ENCODE data around the gene PVALEF.

The PVALEF gene

GRCh38 chr17:81130385-81131361 lies 34.6 kb upstream of the PVALEF start:
- no peak overlapping the region for H2BK5ac ChIP-seq (ENCODE audit: low read length)
- H4K8ac ChIP-seq (ENCODE audit: low read depth, low read length) = no peak overlapping the region
- H3K4me3 ChIP-seq (ENCODE audit: low read length) = no peak overlapping the region
- no peak overlapping the region for H2BK15ac ChIP-seq (replicated peaks; ENCODE audit: low read depth)
- no peaks in the 10 kb centered on the region for H3K27me3 ChIP-seq (ENCODE audit: insufficient read depth, low read length, poor library complexity)
- no peak overlapping the region for H2BK120ac ChIP-seq (ENCODE audit: low read depth, low read length)
- no peak overlapping the region for H3K9ac ChIP-seq (ENCODE audit: low read length)
- H3K18ac ChIP-seq (ENCODE audit: low read length) = no peak overlapping the region
- no peaks in the 10 kb centered on the region for H3K79me1 ChIP-seq (ENCODE audit: low read length)
- no peak overlapping the region for H3K23ac ChIP-seq (ENCODE audit: low read length)
- no peaks in the 10 kb centered on the region for H3K79me2 ChIP-seq (ENCODE audit: control insufficient read depth, insufficient read depth, low read length)
- WGBS (ENCODE audit: extremely low coverage, insufficient coverage, low lambda C conversion rate) = no CpG with 5 or more reads among the region's 41 CpGs
- DNase-seq = no peak
- H3K56ac ChIP-seq (ENCODE audit: low read length) = no peak overlapping the region
- no peak overlapping the region for H3K4me2 ChIP-seq (ENCODE audit: low read length)
- H4K5ac ChIP-seq (ENCODE audit: low read length) = no peak overlapping the region
- no peaks in the 10 kb centered on the region for H3K36me3 ChIP-seq (ENCODE audit: control insufficient read depth, insufficient read depth, low read length)
- H3K27ac ChIP-seq (ENCODE audit: low read depth, low read length) = no peak overlapping the region
- no peaks in the 10 kb centered on the region for H3K4me1 ChIP-seq (ENCODE audit: control insufficient read depth, low read depth, low read length)
- no peak overlapping the region for H2AK5ac ChIP-seq (ENCODE audit: low read length)
- no peak overlapping the region for H3K4ac ChIP-seq (ENCODE audit: low read depth, low read length)

GRCh38 chr17:81131486-81132196 lies 33.7 kb upstream of the PVALEF start:
- H3K56ac ChIP-seq (ENCODE audit: low read length) = no peak overlapping the region
- no peak overlapping the region for H3K9ac ChIP-seq (ENCODE audit: low read length)
- H3K27me3 ChIP-seq (ENCODE audit: insufficient read depth, low read length, poor library complexity) = no peaks in the 10 kb centered on the region
- no peak overlapping the region for H3K4ac ChIP-seq (ENCODE audit: low read depth, low read length)
- H2AK5ac ChIP-seq (ENCODE audit: low read length) = no peak overlapping the region
- H2BK15ac ChIP-seq (replicated peaks; ENCODE audit: low read depth) = no peak overlapping the region
- H3K79me2 ChIP-seq (ENCODE audit: control insufficient read depth, insufficient read depth, low read length) = no peaks in the 10 kb centered on the region
- H4K5ac ChIP-seq (ENCODE audit: low read length) = no peak overlapping the region
- no peak overlapping the region for H3K27ac ChIP-seq (ENCODE audit: low read depth, low read length)
- H2BK5ac ChIP-seq (ENCODE audit: low read length) = no peak overlapping the region
- no peaks in the 10 kb centered on the region for H3K79me1 ChIP-seq (ENCODE audit: low read length)
- H2BK120ac ChIP-seq (ENCODE audit: low read depth, low read length) = no peak overlapping the region
- H3K23ac ChIP-seq (ENCODE audit: low read length) = no peak overlapping the region
- no peaks in the 10 kb centered on the region for H3K4me1 ChIP-seq (ENCODE audit: control insufficient read depth, low read depth, low read length)
- no peaks in the 10 kb centered on the region for H3K36me3 ChIP-seq (ENCODE audit: control insufficient read depth, insufficient read depth, low read length)
- H3K4me2 ChIP-seq (ENCODE audit: low read length) = no peak overlapping the region
- H4K8ac ChIP-seq (ENCODE audit: low read depth, low read length) = no peak overlapping the region
- H3K18ac ChIP-seq (ENCODE audit: low read length) = no peak overlapping the region
- no peak overlapping the region for H3K4me3 ChIP-seq (ENCODE audit: low read length)
- WGBS (ENCODE audit: extremely low coverage, insufficient coverage, low lambda C conversion rate) = no CpG with 5 or more reads among the region's 14 CpGs
- DNase-seq = no peak

GRCh38 chr17:81132197-81132540 lies 33.1 kb upstream of the PVALEF start:
- Histone ChIP-seq H4K5ac (ENCODE audit: low read length) (no peak overlapping the region), H3K79me2 (ENCODE audit: control insufficient read depth, insufficient read depth, low read length) (no peaks in the 10 kb centered on the region), H3K4me2 (ENCODE audit: low read length) (no peak overlapping the region), H2BK15ac (replicated peaks; ENCODE audit: low read depth) (no peak overlapping the region), H3K4ac (ENCODE audit: low read depth, low read length) (no peak overlapping the region), H3K4me3 (ENCODE audit: low read length) (no peak overlapping the region), H2BK5ac (ENCODE audit: low read length) (no peak overlapping the region), H3K79me1 (ENCODE audit: low read length) (no peaks in the 10 kb centered on the region), H3K4me1 (ENCODE audit: control insufficient read depth, low read depth, low read length) (no peaks in the 10 kb centered on the region), H3K9ac (ENCODE audit: low read length) (no peak overlapping the region), H3K36me3 (ENCODE audit: control insufficient read depth, insufficient read depth, low read length) (no peaks in the 10 kb centered on the region), H3K23ac (ENCODE audit: low read length) (no peak overlapping the region), H4K8ac (ENCODE audit: low read depth, low read length) (no peak overlapping the region), H3K27me3 (ENCODE audit: insufficient read depth, low read length, poor library complexity) (no peaks in the 10 kb centered on the region), H3K18ac (ENCODE audit: low read length) (no peak overlapping the region), H2BK120ac (ENCODE audit: low read depth, low read length) (no peak overlapping the region), H3K27ac (ENCODE audit: low read depth, low read length) (no peak overlapping the region), H2AK5ac (ENCODE audit: low read length) (no peak overlapping the region), H3K56ac (ENCODE audit: low read length) (no peak overlapping the region)
- no peak for DNase-seq
- WGBS (ENCODE audit: extremely low coverage, insufficient coverage, low lambda C conversion rate) = no CpG with 5 or more reads among the region's 11 CpGs

- no peaks in the 10 kb centered on the region for H3K4me1 ChIP-seq (ENCODE audit: control insufficient read depth, low read depth, low read length)
- no peak overlapping the region for H4K8ac ChIP-seq (ENCODE audit: low read depth, low read length)
- no CpG with 5 or more reads among the region's 22 CpGs for WGBS (ENCODE audit: extremely low coverage, insufficient coverage, low lambda C conversion rate)
- H3K4me3 ChIP-seq (ENCODE audit: low read length) = no peak overlapping the region
- H3K4ac ChIP-seq (ENCODE audit: low read depth, low read length) = no peak overlapping the region
- H3K18ac ChIP-seq (ENCODE audit: low read length) = no peak overlapping the region
- H2BK5ac ChIP-seq (ENCODE audit: low read length) = no peak overlapping the region
- no peak overlapping the region for H4K5ac ChIP-seq (ENCODE audit: low read length)
- no peak overlapping the region for H2AK5ac ChIP-seq (ENCODE audit: low read length)
- no peak overlapping the region for H2BK120ac ChIP-seq (ENCODE audit: low read depth, low read length)
- no peak for DNase-seq
- H3K27ac ChIP-seq (ENCODE audit: low read depth, low read length) = no peak overlapping the region
- H3K79me1 ChIP-seq (ENCODE audit: low read length) = no peaks in the 10 kb centered on the region
- no peak overlapping the region for H3K56ac ChIP-seq (ENCODE audit: low read length)
- H2BK15ac ChIP-seq (replicated peaks; ENCODE audit: low read depth) = no peak overlapping the region
- H3K27me3 ChIP-seq (ENCODE audit: insufficient read depth, low read length, poor library complexity) = no peaks in the 10 kb centered on the region
- no peak overlapping the region for H3K23ac ChIP-seq (ENCODE audit: low read length)
- no peaks in the 10 kb centered on the region for H3K79me2 ChIP-seq (ENCODE audit: control insufficient read depth, insufficient read depth, low read length)
- H3K4me2 ChIP-seq (ENCODE audit: low read length) = no peak overlapping the region
- no peaks in the 10 kb centered on the region for H3K36me3 ChIP-seq (ENCODE audit: control insufficient read depth, insufficient read depth, low read length)
- H3K9ac ChIP-seq (ENCODE audit: low read length) = no peak overlapping the region
Observed at GRCh38 chr17:81132770-81133723, 32.3 kb upstream of the PVALEF start.

GRCh38 chr17:81134064-81134781 lies 31.1 kb upstream of the PVALEF start:
- Histone ChIP-seq H3K27ac (ENCODE audit: low read depth, low read length) (no peak overlapping the region), H3K23ac (ENCODE audit: low read length) (no peak overlapping the region), H3K9ac (ENCODE audit: low read length) (no peak overlapping the region), H3K56ac (ENCODE audit: low read length) (no peak overlapping the region), H3K4me2 (ENCODE audit: low read length) (no peak overlapping the region), H3K79me1 (ENCODE audit: low read length) (no peaks in the 10 kb centered on the region), H3K4ac (ENCODE audit: low read depth, low read length) (no peak overlapping the region), H3K4me3 (ENCODE audit: low read length) (no peak overlapping the region), H4K5ac (ENCODE audit: low read length) (no peak overlapping the region), H4K8ac (ENCODE audit: low read depth, low read length) (no peak overlapping the region), H2BK120ac (ENCODE audit: low read depth, low read length) (no peak overlapping the region), H3K18ac (ENCODE audit: low read length) (no peak overlapping the region), H3K36me3 (ENCODE audit: control insufficient read depth, insufficient read depth, low read length) (no peaks in the 10 kb centered on the region), H2BK15ac (replicated peaks; ENCODE audit: low read depth) (no peak overlapping the region), H3K4me1 (ENCODE audit: control insufficient read depth, low read depth, low read length) (no peaks in the 10 kb centered on the region), H2AK5ac (ENCODE audit: low read length) (no peak overlapping the region), H3K27me3 (ENCODE audit: insufficient read depth, low read length, poor library complexity) (no peaks in the 10 kb centered on the region), H3K79me2 (ENCODE audit: control insufficient read depth, insufficient read depth, low read length) (no peaks in the 10 kb centered on the region), H2BK5ac (ENCODE audit: low read length) (no peak overlapping the region)
- WGBS (ENCODE audit: extremely low coverage, insufficient coverage, low lambda C conversion rate) = no CpG with 5 or more reads among the region's 28 CpGs
- no peak for DNase-seq
